Measurements from ENCODE around the gene TCF4.

- TF ChIP-seq POLR2A (IDR thresholded peaks at IDR 0.05) (no peak), CTCF (IDR thresholded peaks at IDR 0.05 in 8 of 11, conservative IDR thresholded peaks at IDR 0.05 in 3 of 11) (no peak), POLR2AphosphoS5 (IDR thresholded peaks at IDR 0.05) (no peak)
Measured at GRCh38 chr18:55447672-55448018, 140.3 kb downstream of the TCF4 start.

All from spleen (tissue), 7 donors.